ENCODE results near the gene VWA8.
"Not testable (repeated sequence)": the region's sequence is repeated elsewhere in the genome, so short reads cannot be mapped to it uniquely, and the experiment has no call there.

The VWA8 gene

DNA sequence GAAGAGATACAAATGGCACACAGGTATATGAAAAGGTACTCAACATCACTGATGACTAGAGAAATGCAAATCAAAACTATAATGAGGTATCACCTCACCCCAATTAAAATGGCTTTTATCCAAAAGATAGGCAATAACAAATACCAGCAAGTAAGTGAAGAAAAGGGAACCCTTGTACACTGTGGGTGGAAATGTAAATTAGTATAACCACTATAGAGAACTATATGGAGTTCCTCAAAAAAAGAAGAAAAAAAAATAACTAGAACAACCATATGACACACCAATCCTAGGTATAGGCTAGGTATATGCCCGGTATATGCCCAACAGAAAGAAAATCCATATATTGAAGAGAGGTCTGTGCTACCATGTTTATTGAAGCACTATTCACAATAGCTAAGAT lies 150.9 kb downstream of the VWA8 start:
- Histone ChIP-seq H3K27ac (no peak overlapping the region), H3K27me3 (ENCODE audit: insufficient read depth, low read depth, severe bottlenecking) (no peaks in the 10 kb centered on the region), H3K9me3 (ENCODE audit: severe bottlenecking) (no peaks in the 10 kb centered on the region), H3K4me3 (ENCODE audit: low read depth, low read length) (no peak overlapping the region), H3K36me3 (no peaks in the 10 kb centered on the region)
- no peak for TF ChIP-seq CTCF (IDR thresholded peaks at IDR 0.05; ENCODE audit: low read depth, low read length)
- no peak for DNase-seq

GRCh38 chr13:41803445-41803735 lies 157.5 kb downstream of the VWA8 start:
- not testable (repeated sequence) for H3K27me3 ChIP-seq (ENCODE audit: insufficient read depth, low read depth, severe bottlenecking); H3K27ac ChIP-seq; H3K4me3 ChIP-seq (ENCODE audit: low read depth, low read length); H3K36me3 ChIP-seq; DNase-seq; H3K9me3 ChIP-seq (ENCODE audit: severe bottlenecking)

- no peak for DNase-seq
- H3K27ac ChIP-seq, result no peak overlapping the region
- no peaks in the 10 kb centered on the region for H3K27me3 ChIP-seq (ENCODE audit: insufficient read depth, low read depth, severe bottlenecking)
- no peaks in the 10 kb centered on the region for H3K9me3 ChIP-seq (ENCODE audit: severe bottlenecking)
- no peak overlapping the region for H3K4me3 ChIP-seq (ENCODE audit: low read depth, low read length)
- no peaks in the 10 kb centered on the region for H3K36me3 ChIP-seq
- TF ChIP-seq CTCF (IDR thresholded peaks at IDR 0.05; ENCODE audit: low read depth, low read length), result no peak
Measured at GRCh38 chr13:41802684-41803444, 158.0 kb downstream of the VWA8 start.

DNA sequence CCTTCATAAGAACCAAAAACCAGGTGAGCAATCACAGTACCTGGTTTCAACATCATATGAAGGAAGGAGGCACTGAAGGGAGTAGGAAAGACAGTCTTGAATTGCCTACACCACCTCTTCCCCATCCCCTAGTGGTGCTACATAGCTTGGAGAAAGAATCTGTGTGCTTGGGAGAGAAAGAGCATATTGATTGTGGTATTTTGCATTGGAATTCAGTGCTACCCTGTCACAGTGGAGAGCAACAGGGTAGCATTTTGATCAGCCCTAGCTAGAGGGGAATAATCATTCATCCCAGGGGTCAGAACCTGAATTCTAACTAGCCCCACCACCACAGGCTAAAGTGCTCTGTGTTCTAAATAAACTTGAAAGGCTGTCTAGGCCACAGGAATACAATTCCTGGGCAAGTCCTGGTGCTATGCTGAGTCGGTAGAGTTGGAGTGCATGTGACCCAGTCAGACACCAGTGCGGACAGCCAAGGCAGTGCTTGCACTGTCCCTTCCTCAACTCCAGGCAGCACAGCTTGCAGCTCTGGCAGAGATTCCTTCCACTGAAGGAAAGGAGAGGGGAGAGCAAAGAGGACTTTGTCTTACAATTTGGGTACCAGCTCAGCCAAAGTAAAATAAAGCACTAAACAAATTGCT lies 158.7 kb downstream of the VWA8 start:
- H3K27ac ChIP-seq, result no peak overlapping the region

GRCh38 chr13:41791056-41791455 lies 169.9 kb downstream of the VWA8 start:
- no peak for TF ChIP-seq CTCF (IDR thresholded peaks at IDR 0.05; ENCODE audit: low read depth, low read length)
- no peak for DNase-seq
- Histone ChIP-seq H3K27me3 (ENCODE audit: insufficient read depth, low read depth, severe bottlenecking) (no peaks in the 10 kb centered on the region), H3K27ac (no peak overlapping the region), H3K9me3 (ENCODE audit: severe bottlenecking) (no peaks in the 10 kb centered on the region), H3K36me3 (no peaks in the 10 kb centered on the region), H3K4me3 (ENCODE audit: low read depth, low read length) (no peak overlapping the region)

More for the DNA sequence above, 158.7 kb downstream of the VWA8 start:
- Histone ChIP-seq H3K4me3 (ENCODE audit: low read depth, low read length) (no peak overlapping the region), H3K27me3 (ENCODE audit: insufficient read depth, low read depth, severe bottlenecking) (no peaks in the 10 kb centered on the region), H3K36me3 (no peaks in the 10 kb centered on the region), H3K9me3 (ENCODE audit: severe bottlenecking) (no peaks in the 10 kb centered on the region)
- DNase-seq, result no peak
- no peak for TF ChIP-seq CTCF (IDR thresholded peaks at IDR 0.05; ENCODE audit: low read depth, low read length)

- H3K36me3 ChIP-seq, result no peaks in the 10 kb centered on the region
- no peak for TF ChIP-seq CTCF (IDR thresholded peaks at IDR 0.05; ENCODE audit: low read depth, low read length)
- no peak overlapping the region for H3K27ac ChIP-seq
- no peak for DNase-seq
- no peak overlapping the region for H3K4me3 ChIP-seq (ENCODE audit: low read depth, low read length)
- no peaks in the 10 kb centered on the region for H3K9me3 ChIP-seq (ENCODE audit: severe bottlenecking)
- H3K27me3 ChIP-seq (ENCODE audit: insufficient read depth, low read depth, severe bottlenecking), result no peaks in the 10 kb centered on the region
Measured at GRCh38 chr13:41788552-41788951, 172.4 kb downstream of the VWA8 start.
